HepG2 (cell line): ENCODE results near the gene RRAS. TPM values are rescaled to one million over a fixed set of nuclear protein-coding genes. Genes with fewer than 3 reads are reported as not detected.

Source experiments
- CREB1 ChIP-seq, 2 experiments: fragments of 450-650 bp in 1 of 2; IDR thresholded peaks; 2 replicates each; pipeline ENCODE4 v1.6.1; 2016 to 2017; ENCODE audit warnings: control low read depth in 1 of 2, mild to moderate bottlenecking in 1 of 2, missing compliant biosample characterization in 1 of 2, missing genetic modification characterization in 1 of 2
- GABPB1 ChIP-seq: IDR thresholded peaks from 2 replicates; pipeline ENCODE4 v1.6.1; 2016; ENCODE audit warnings: mild to moderate bottlenecking, missing genetic modification reagents, moderate library complexity, missing compliant biosample characterization
- GATAD2A ChIP-seq: IDR thresholded peaks from 2 replicates; pipeline ENCODE4 v1.6.1; 2016
- GFI1 ChIP-seq: sonication (generic); formaldehyde crosslinking; IDR thresholded peaks from 2 replicates; pipeline ENCODE4 v1.5.0; 2020; ENCODE audit warnings: missing genetic modification reagents, mild to moderate bottlenecking, borderline replicate concordance
- HOXD1 ChIP-seq: sonication (generic); formaldehyde crosslinking; IDR thresholded peaks from 2 replicates; pipeline ENCODE4 v1.5.0; 2020; ENCODE audit warnings: missing genetic modification reagents
- NCOR1 ChIP-seq: fragments of 200-600 bp; sonication (generic); IDR thresholded peaks from 2 replicates; pipeline ENCODE4 v1.7.0; 2017; ENCODE audit warnings: antibody characterized with exemption, low read length, borderline replicate concordance
- NR2F1 ChIP-seq, 2 experiments: fragments of 450-650 bp in 1 of 2; formaldehyde crosslinking in 1 of 2; IDR thresholded peaks; 2 replicates each; pipeline versions ENCODE4 v1.5.0 to v1.6.1; 2016 to 2020; ENCODE audit warnings: mild to moderate bottlenecking in 1 of 2, missing compliant biosample characterization in 1 of 2, missing genetic modification reagents in 1 of 2, moderate library complexity in 1 of 2
- SP1 ChIP-seq, 2 experiments: fragments of 450-650 bp in 1 of 2; sonication (generic) in 1 of 2; formaldehyde crosslinking in 1 of 2; IDR thresholded peaks; 2 replicates each; pipeline versions ENCODE4 v1.4.0 to v1.6.1; 2016 to 2020; ENCODE audit warnings: missing genetic modification reagents in 1 of 2
- ZFP41 ChIP-seq: sonication (generic); formaldehyde crosslinking; IDR thresholded peaks from 2 replicates; pipeline ENCODE4 v1.4.0; 2020; ENCODE audit warnings: mild to moderate bottlenecking, missing genetic modification reagents, borderline replicate concordance
- ZNF124 ChIP-seq: sonication (generic); formaldehyde crosslinking; IDR thresholded peaks from 2 replicates; pipeline ENCODE4 v1.4.0; 2020; ENCODE audit warnings: missing genetic modification reagents
- ZNF792 ChIP-seq: IDR thresholded peaks from 2 replicates; pipeline ENCODE4 v1.6.1; 2016
- polyA plus RNA-seq, 8 experiments: library from polyadenylated mRNA; depleted of rRNA in 3 of 8; stranded (reverse) in 7 of 8; unstranded in 1 of 8; fragments of >200 nt; fragmentation: Illumina TruSeq in 4 of 8; extraction: Trizol in 4 of 8; gene quantifications; 2 replicates each; pipeline versions ENCODE4 v1.2.1 to v1.2.3, GENCODE V29; 2011 to 2016; ENCODE audit warnings: low read depth in 4 of 8, missing spikeins in 1 of 8, mixed read lengths in 1 of 8; ENCODE audit not compliant: insufficient read depth in 1 of 8
- total RNA-seq, 5 experiments: library from RNA; depleted of rRNA; stranded (reverse); fragments of >200 nt; fragmentation: Illumina TruSeq; extraction: Trizol; gene quantifications; 2 replicates each; pipeline ENCODE4 v1.2.3, GENCODE V29; 2016; ENCODE audit warnings: low read depth in 1 of 5
- TF ChIP-seq, protein P1 (sequence below): sonication (generic); formaldehyde crosslinking; IDR thresholded peaks from 2 replicates; pipeline ENCODE4 v1.4.0; 2020; ENCODE audit warnings: missing genetic modification reagents
- TF ChIP-seq, protein P2 (sequence below): sonication (generic); formaldehyde crosslinking; IDR thresholded peaks from 2 replicates; pipeline ENCODE4 v1.4.0; 2020; ENCODE audit warnings: low read depth, missing genetic modification reagents
- TF ChIP-seq, protein P3 (sequence below), 2 experiments: sonication (generic) in 1 of 2; formaldehyde crosslinking in 1 of 2; IDR thresholded peaks; 2 replicates each; pipeline versions ENCODE4 v1.4.0 to v1.6.1; 2016 to 2020; ENCODE audit warnings: borderline replicate concordance in 1 of 2, low read depth in 1 of 2, mild to moderate bottlenecking in 1 of 2, missing genetic modification reagents in 1 of 2
- TF ChIP-seq, protein P4 (sequence below): sonication (generic); formaldehyde crosslinking; IDR thresholded peaks from 2 replicates; pipeline ENCODE4 v1.4.0; 2020; ENCODE audit warnings: mild to moderate bottlenecking, missing genetic modification reagents

RRAS gene
- total and polyA plus RNA-seq, 2 of the 13 experiments (the other 11 are each of a cell fraction or from before 2014, with no cell fraction given), result 1.5 to 12.0 TPM

DNA sequence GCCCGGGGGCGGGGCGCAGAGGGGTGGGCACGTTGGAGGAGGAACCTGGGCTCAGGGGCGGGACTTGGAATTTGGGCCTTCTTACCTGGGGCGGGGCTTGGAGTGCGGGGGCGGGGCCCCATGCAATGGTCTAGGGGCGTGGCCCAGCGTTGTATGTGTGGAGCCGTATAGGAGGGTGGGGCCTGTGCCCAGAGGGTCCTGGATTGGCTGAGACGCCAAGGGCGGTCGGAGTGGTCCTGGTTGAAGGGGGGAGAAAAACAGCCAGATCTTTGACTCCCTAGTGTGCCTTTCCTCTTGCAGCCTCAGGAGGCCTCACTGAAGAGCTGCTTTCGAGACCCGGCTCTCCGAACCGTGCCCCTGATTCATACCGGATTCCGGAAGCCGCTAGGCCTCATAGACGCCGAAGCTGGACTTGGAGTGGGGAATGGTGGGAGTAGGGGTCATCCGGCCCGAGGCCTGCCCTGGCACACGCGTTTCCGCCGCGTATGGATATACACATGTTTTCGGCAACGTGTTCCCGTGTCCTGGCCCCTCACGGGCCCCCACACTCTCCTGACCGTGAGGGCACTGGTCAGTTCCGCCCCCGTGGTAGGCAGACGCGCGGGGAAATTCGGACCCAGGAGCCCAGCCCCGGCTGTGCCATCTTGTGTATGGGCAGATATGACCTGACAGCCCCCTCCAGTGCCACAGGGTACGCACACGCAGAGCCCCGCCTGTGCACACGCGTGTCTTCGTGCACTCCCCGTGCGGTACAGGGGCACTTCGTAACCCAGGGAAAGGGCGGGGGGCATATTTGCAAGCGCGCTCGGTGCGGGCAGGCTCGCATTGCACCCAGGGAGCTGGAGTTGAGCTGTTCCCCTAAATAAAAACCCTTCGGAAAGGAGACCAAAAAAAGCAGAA, 49.6 kb downstream of the RRAS start (continued):
- TF ChIP-seq, protein P1, sequence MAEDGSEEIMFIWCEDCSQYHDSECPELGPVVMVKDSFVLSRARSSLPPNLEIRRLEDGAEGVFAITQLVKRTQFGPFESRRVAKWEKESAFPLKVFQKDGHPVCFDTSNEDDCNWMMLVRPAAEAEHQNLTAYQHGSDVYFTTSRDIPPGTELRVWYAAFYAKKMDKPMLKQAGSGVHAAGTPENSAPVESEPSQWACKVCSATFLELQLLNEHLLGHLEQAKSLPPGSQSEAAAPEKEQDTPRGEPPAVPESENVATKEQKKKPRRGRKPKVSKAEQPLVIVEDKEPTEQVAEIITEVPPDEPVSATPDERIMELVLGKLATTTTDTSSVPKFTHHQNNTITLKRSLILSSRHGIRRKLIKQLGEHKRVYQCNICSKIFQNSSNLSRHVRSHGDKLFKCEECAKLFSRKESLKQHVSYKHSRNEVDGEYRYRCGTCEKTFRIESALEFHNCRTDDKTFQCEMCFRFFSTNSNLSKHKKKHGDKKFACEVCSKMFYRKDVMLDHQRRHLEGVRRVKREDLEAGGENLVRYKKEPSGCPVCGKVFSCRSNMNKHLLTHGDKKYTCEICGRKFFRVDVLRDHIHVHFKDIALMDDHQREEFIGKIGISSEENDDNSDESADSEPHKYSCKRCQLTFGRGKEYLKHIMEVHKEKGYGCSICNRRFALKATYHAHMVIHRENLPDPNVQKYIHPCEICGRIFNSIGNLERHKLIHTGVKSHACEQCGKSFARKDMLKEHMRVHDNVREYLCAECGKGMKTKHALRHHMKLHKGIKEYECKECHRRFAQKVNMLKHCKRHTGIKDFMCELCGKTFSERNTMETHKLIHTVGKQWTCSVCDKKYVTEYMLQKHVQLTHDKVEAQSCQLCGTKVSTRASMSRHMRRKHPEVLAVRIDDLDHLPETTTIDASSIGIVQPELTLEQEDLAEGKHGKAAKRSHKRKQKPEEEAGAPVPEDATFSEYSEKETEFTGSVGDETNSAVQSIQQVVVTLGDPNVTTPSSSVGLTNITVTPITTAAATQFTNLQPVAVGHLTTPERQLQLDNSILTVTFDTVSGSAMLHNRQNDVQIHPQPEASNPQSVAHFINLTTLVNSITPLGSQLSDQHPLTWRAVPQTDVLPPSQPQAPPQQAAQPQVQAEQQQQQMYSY (CRISPR knock-in tag), result no peak; the same call in 1 of the 2 replicates
- TF ChIP-seq CREB1 (IDR thresholded peaks at IDR 0.05) (no peak), CREB1 (CRISPR knock-in tag; IDR thresholded peaks at IDR 0.05) (no peak), NR2F1 (CRISPR knock-in tag; IDR thresholded peaks at IDR 0.05) (no peak), SP1 (IDR thresholded peaks at IDR 0.05) (no peak), SP1 (CRISPR knock-in tag; IDR thresholded peaks at IDR 0.05) (peak; percentile 87), HOXD1 (CRISPR knock-in tag) (no peak; the same call in 1 of the 2 replicates), ZNF124 (CRISPR knock-in tag) (peak; percentile 34; the same call in 1 of the 2 replicates), ZNF792 (CRISPR knock-in tag) (no peak), GATAD2A (no peak), NCOR1 (no peak), ZFP41 (CRISPR knock-in tag) (no peak), GABPB1 (CRISPR knock-in tag) (peak; percentile 57; the same call in 1 of the 2 replicates), GFI1 (CRISPR knock-in tag) (0 out of 2 replicates have a peak, but pooled peaks have one; percentile 16)
- TF ChIP-seq, protein P2, sequence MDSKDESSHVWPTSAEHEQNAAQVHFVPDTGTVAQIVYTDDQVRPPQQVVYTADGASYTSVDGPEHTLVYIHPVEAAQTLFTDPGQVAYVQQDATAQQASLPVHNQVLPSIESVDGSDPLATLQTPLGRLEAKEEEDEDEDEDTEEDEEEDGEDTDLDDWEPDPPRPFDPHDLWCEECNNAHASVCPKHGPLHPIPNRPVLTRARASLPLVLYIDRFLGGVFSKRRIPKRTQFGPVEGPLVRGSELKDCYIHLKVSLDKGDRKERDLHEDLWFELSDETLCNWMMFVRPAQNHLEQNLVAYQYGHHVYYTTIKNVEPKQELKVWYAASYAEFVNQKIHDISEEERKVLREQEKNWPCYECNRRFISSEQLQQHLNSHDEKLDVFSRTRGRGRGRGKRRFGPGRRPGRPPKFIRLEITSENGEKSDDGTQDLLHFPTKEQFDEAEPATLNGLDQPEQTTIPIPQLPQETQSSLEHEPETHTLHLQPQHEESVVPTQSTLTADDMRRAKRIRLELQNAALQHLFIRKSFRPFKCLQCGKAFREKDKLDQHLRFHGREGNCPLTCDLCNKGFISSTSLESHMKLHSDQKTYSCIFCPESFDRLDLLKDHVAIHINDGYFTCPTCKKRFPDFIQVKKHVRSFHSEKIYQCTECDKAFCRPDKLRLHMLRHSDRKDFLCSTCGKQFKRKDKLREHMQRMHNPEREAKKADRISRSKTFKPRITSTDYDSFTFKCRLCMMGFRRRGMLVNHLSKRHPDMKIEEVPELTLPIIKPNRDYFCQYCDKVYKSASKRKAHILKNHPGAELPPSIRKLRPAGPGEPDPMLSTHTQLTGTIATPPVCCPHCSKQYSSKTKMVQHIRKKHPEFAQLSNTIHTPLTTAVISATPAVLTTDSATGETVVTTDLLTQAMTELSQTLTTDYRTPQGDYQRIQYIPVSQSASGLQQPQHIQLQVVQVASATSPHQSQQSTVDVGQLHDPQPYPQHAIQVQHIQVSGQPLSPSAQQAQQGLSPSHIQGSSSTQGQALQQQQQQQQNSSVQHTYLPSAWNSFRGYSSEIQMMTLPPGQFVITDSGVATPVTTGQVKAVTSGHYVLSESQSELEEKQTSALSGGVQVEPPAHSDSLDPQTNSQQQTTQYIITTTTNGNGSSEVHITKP, result peak; percentile 90
- TF ChIP-seq, protein P3, sequence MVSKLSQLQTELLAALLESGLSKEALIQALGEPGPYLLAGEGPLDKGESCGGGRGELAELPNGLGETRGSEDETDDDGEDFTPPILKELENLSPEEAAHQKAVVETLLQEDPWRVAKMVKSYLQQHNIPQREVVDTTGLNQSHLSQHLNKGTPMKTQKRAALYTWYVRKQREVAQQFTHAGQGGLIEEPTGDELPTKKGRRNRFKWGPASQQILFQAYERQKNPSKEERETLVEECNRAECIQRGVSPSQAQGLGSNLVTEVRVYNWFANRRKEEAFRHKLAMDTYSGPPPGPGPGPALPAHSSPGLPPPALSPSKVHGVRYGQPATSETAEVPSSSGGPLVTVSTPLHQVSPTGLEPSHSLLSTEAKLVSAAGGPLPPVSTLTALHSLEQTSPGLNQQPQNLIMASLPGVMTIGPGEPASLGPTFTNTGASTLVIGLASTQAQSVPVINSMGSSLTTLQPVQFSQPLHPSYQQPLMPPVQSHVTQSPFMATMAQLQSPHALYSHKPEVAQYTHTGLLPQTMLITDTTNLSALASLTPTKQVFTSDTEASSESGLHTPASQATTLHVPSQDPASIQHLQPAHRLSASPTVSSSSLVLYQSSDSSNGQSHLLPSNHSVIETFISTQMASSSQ (IDR thresholded peaks at IDR 0.05; ENCODE audit: low read depth), result no peak
- TF ChIP-seq, protein P3 (CRISPR knock-in tag; IDR thresholded peaks at IDR 0.05; ENCODE audit: borderline replicate concordance), result no peak
- TF ChIP-seq, protein P4, sequence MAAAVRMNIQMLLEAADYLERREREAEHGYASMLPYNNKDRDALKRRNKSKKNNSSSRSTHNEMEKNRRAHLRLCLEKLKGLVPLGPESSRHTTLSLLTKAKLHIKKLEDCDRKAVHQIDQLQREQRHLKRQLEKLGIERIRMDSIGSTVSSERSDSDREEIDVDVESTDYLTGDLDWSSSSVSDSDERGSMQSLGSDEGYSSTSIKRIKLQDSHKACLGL (CRISPR knock-in tag), result peak; percentile 68; the same call in 1 of the 2 replicates
